H9 (cell line): Measurements from ENCODE around the gene CD53. TPM values are rescaled to one million over a fixed set of nuclear protein-coding genes. Genes with fewer than 3 reads are reported as not detected.

ENCODE experiments used
- DNase-seq: peaks from one replicate; pipeline ENCODE4 v3.0.0-alpha.2; 2017
- H2AFZ ChIP-seq: one replicate; pipeline ENCODE4 v1.6.1; 2013; ENCODE audit warnings: mild to moderate bottlenecking, low read length, control low read depth, moderate library complexity
- H2AK5ac ChIP-seq: 2 replicates; pipeline ENCODE4 v1.6.1; 2013; ENCODE audit warnings: low read length, control low read depth, mixed read lengths; ENCODE audit not compliant: insufficient read length
- H2BK120ac ChIP-seq: one replicate; pipeline ENCODE4 v1.6.1; 2013; ENCODE audit warnings: low read depth, mild to moderate bottlenecking, low read length, control low read depth, inconsistent platforms; ENCODE audit not compliant: poor library complexity, severe bottlenecking
- H2BK12ac ChIP-seq: 2 replicates; pipeline ENCODE4 v1.6.1; 2013; ENCODE audit warnings: low read length, control low read depth, mixed read lengths, low read depth; ENCODE audit not compliant: insufficient read length
- H2BK15ac ChIP-seq: 2 replicates; pipeline ENCODE4 v1.6.1; 2013; ENCODE audit warnings: low read depth, low read length, control low read depth
- H2BK20ac ChIP-seq: one replicate; pipeline ENCODE4 v1.6.1; 2013; ENCODE audit warnings: low read depth, mild to moderate bottlenecking, low read length, control low read depth, inconsistent platforms; ENCODE audit not compliant: poor library complexity, severe bottlenecking
- H2BK5ac ChIP-seq: 2 replicates; pipeline ENCODE4 v1.6.1; 2013; ENCODE audit warnings: low read length, control low read depth, mixed read lengths; ENCODE audit not compliant: insufficient read length
- H3K14ac ChIP-seq: 2 replicates; pipeline ENCODE4 v1.6.1; 2013; ENCODE audit warnings: low read length, control low read depth; ENCODE audit not compliant: insufficient read depth
- H3K18ac ChIP-seq: 2 replicates; pipeline ENCODE4 v1.6.1; 2013; ENCODE audit warnings: low read depth, mild to moderate bottlenecking, mixed read lengths, low read length, control low read depth; ENCODE audit not compliant: insufficient read length
- H3K23ac ChIP-seq: 2 replicates; pipeline ENCODE4 v1.6.1; 2013; ENCODE audit warnings: low read length, control low read depth, mixed read lengths, low read depth; ENCODE audit not compliant: insufficient read length
- H3K23me2 ChIP-seq: 2 replicates; pipeline ENCODE4 v1.6.1; 2013; ENCODE audit warnings: low read depth, mild to moderate bottlenecking, mixed read lengths, low read length, control low read depth; ENCODE audit not compliant: insufficient read length, poor library complexity, severe bottlenecking
- H3K27ac ChIP-seq: 2 replicates; pipeline ENCODE4 v1.5.1; 2013; ENCODE audit warnings: low read length, control low read depth, mixed read lengths, low read depth; ENCODE audit not compliant: insufficient read length
- H3K27me3 ChIP-seq: 2 replicates; pipeline ENCODE4 v1.6.1; 2013; ENCODE audit warnings: low read length, control low read depth, inconsistent platforms; ENCODE audit not compliant: insufficient read depth
- H3K4ac ChIP-seq: 2 replicates; pipeline ENCODE4 v1.6.1; 2013; ENCODE audit warnings: low read depth, mild to moderate bottlenecking, control low read depth, inconsistent platforms, low read length, moderate library complexity
- H3K4me1 ChIP-seq: 2 replicates; pipeline ENCODE4 v1.6.1; 2013; ENCODE audit warnings: low read length, control low read depth, inconsistent platforms; ENCODE audit not compliant: insufficient read depth
- H3K4me2 ChIP-seq: 2 replicates; pipeline ENCODE4 v1.6.1; 2013; ENCODE audit warnings: low read length, control low read depth, mixed read lengths; ENCODE audit not compliant: insufficient read length, insufficient read depth
- H3K56ac ChIP-seq: 2 replicates; pipeline ENCODE4 v1.6.1; 2013; ENCODE audit warnings: low read depth, mild to moderate bottlenecking, mixed read lengths, low read length, control low read depth; ENCODE audit not compliant: insufficient read length
- H3K79me1 ChIP-seq: 2 replicates; pipeline ENCODE4 v1.6.1; 2013; ENCODE audit warnings: low read depth, mild to moderate bottlenecking, moderate library complexity, low read length, control low read depth, inconsistent platforms; ENCODE audit not compliant: insufficient read depth, poor library complexity, severe bottlenecking
- H3K79me2 ChIP-seq: 2 replicates; pipeline ENCODE4 v1.6.1; 2013; ENCODE audit warnings: low read length, control low read depth, inconsistent platforms; ENCODE audit not compliant: insufficient read depth
- H3K9ac ChIP-seq: 2 replicates; pipeline ENCODE4 v1.6.1; 2013; ENCODE audit warnings: low read length, control low read depth, mixed read lengths; ENCODE audit not compliant: insufficient read length; ENCODE audit errors: extremely low read depth
- H3K9me3 ChIP-seq: one replicate; pipeline ENCODE4 v1.6.1; 2013; ENCODE audit warnings: low read depth, low read length, inconsistent platforms; ENCODE audit not compliant: control insufficient read depth
- H3T11ph ChIP-seq: one replicate; pipeline ENCODE4 v1.6.1; 2013; ENCODE audit warnings: mild to moderate bottlenecking, low read length, control low read depth, inconsistent platforms
- H4K20me1 ChIP-seq: one replicate; pipeline ENCODE4 v1.6.1; 2013; ENCODE audit not compliant: control insufficient read depth, insufficient read length, insufficient read depth
- H4K5ac ChIP-seq: 2 replicates; pipeline ENCODE4 v1.6.1; 2013; ENCODE audit warnings: low read depth, mild to moderate bottlenecking, mixed read lengths, low read length, control low read depth; ENCODE audit not compliant: insufficient read length
- H4K8ac ChIP-seq: replicated peaks from 2 replicates; pipeline ENCODE4 v1.6.1; 2013; ENCODE audit warnings: low read length, control low read depth, mixed read lengths, low read depth; ENCODE audit not compliant: insufficient read length
- H4K91ac ChIP-seq: 2 replicates; pipeline ENCODE4 v1.6.1; 2013; ENCODE audit warnings: low read depth, mild to moderate bottlenecking, moderate library complexity, mixed read lengths, low read length, control low read depth; ENCODE audit not compliant: insufficient read length
- H3K27ac Mint-ChIP-seq, 3 experiments: 2 replicates in 2 of 3; 3 replicates in 1 of 3; pipeline ENCODE4 v1.8.0; 2020 to 2021; ENCODE audit warnings: mixed read lengths in 3 of 3, mild to moderate bottlenecking in 1 of 3, moderate library complexity in 1 of 3
- H3K27me3 Mint-ChIP-seq: 2 replicates; pipeline ENCODE4 v1.8.0; 2021; ENCODE audit warnings: low read depth, mild to moderate bottlenecking, moderate library complexity, mixed read lengths
- H3K36me3 Mint-ChIP-seq, 3 experiments: 2 replicates in 2 of 3; 3 replicates in 1 of 3; pipeline ENCODE4 v1.8.0; 2020 to 2021; ENCODE audit warnings: low read depth in 3 of 3, mixed read lengths in 3 of 3; ENCODE audit not compliant: insufficient read depth in 1 of 3
- H3K4me1 Mint-ChIP-seq, 2 experiments: 2 replicates each; pipeline ENCODE4 v1.8.0; 2020; ENCODE audit warnings: mixed read lengths in 2 of 2
- H3K4me3 Mint-ChIP-seq, 2 experiments: 2 replicates in 1 of 2; 3 replicates in 1 of 2; pipeline ENCODE4 v1.8.0; 2020 to 2021; ENCODE audit warnings: mild to moderate bottlenecking in 2 of 2, mixed read lengths in 2 of 2, moderate library complexity in 1 of 2
- H3K9me3 Mint-ChIP-seq, 2 experiments: 2 replicates in 1 of 2; 3 replicates in 1 of 2; pipeline ENCODE4 v1.8.0; 2020; ENCODE audit warnings: mild to moderate bottlenecking in 2 of 2, mixed read lengths in 2 of 2, moderate library complexity in 1 of 2
- CTCF ChIP-seq: fragments of 200-600 bp; sonication (generic); conservative IDR thresholded peaks from 3 replicates; pipeline ENCODE4 v1.8.0; 2021; ENCODE audit warnings: antibody characterized with exemption, mild to moderate bottlenecking
- WGBS: extraction: QIAGEN DNeasy Blood & Tissue Kit; methylation state at CpG from one replicate; pipeline ENCODE4 v1.1.7; 2013; ENCODE audit warnings: missing lambda C conversion rate, low lambda C conversion rate, mixed read lengths; ENCODE audit not compliant: insufficient read length; ENCODE audit errors: extremely low coverage; 5-methylcytosine and 5-hydroxymethylcytosine counted together
- long read RNA-seq: library from polyadenylated mRNA; unstranded; transcript quantifications from one replicate; pipeline ENCODE4 v2.0.0, GENCODE V29; 2020
- total RNA-seq: library from RNA; stranded (reverse); gene quantifications from 2 replicates; pipeline ENCODE4 v1.2.1, GENCODE V29; 2021

The CD53 gene
- 0.15 and 0.31 TPM in 2 replicates for total RNA-seq
- long read RNA-seq, partial matches to known transcripts = 0 of 3 reads
- long read RNA-seq, other reads (novel, unspliced or antisense) = 0 of 3 reads

- no peak within 1 kb of the TSS for H3K56ac ChIP-seq
- H3T11ph ChIP-seq = no peak within 1 kb of the TSS
- H2BK20ac ChIP-seq = no peak within 1 kb of the TSS
- no peak within 1 kb of the TSS for H3K4ac ChIP-seq
- H3K9me3 Mint-ChIP-seq = peaks cover 15 to 32% of the 10 kb centered on the region in 2 experiments; a peak in 4 of 5 replicates
- H3K79me1 ChIP-seq = no peaks in the 10 kb centered on the region
- no peak within 1 kb of the TSS for H3K18ac ChIP-seq
- H2AFZ ChIP-seq = no peak within 1 kb of the TSS
- no peak for DNase-seq
- H4K20me1 ChIP-seq = no peaks in the 10 kb centered on the region
- no peak within 1 kb of the TSS for H3K14ac ChIP-seq
- no peak within 1 kb of the TSS for H3K23ac ChIP-seq
- no peaks in the 10 kb centered on the region for H3K23me2 ChIP-seq
- no peak within 1 kb of the TSS for H3K9ac ChIP-seq
- no peak within 1 kb of the TSS for H2BK15ac ChIP-seq
- H4K8ac ChIP-seq = no peak within 1 kb of the TSS
- H3K27ac Mint-ChIP-seq = no peak within 1 kb of the TSS
- no peak within 1 kb of the TSS for H4K5ac ChIP-seq
- no peak within 1 kb of the TSS for H4K91ac ChIP-seq
- H3K4me2 ChIP-seq = no peak within 1 kb of the TSS
- no peaks in the 10 kb centered on the region for H3K27me3 ChIP-seq
- no peak within 1 kb of the TSS for H2BK5ac ChIP-seq
- TF ChIP-seq CTCF = no peak
- H2BK12ac ChIP-seq = no peak within 1 kb of the TSS
- H3K27ac ChIP-seq = no peak within 1 kb of the TSS
- H3K4me3 Mint-ChIP-seq = no peak within 1 kb of the TSS
- H3K27me3 Mint-ChIP-seq = no peaks in the 10 kb centered on the region; the same call in 1 of the 2 replicates
- no peak within 1 kb of the TSS for H2BK120ac ChIP-seq
- no peaks in the 10 kb centered on the region for H3K36me3 Mint-ChIP-seq
- no CpG with 5 or more reads among the region's 11 CpGs for WGBS
- no peak within 1 kb of the TSS for H2AK5ac ChIP-seq
- H3K9me3 ChIP-seq = no peaks in the 10 kb centered on the region
- no peaks in the 10 kb centered on the region for H3K79me2 ChIP-seq
- H3K4me1 Mint-ChIP-seq = peaks cover 10% of the 10 kb centered on the region in 2 experiments
- H3K4me1 ChIP-seq = peaks cover 2% of the 10 kb centered on the region; the same call in 1 of the 2 replicates
Measured at GRCh38 chr1:110872745-110873720, at the start of gene CD53. Gene CD53, plus strand, starts transcription at chr1:110873148. Its CDS starts 18,261 bp downstream, at chr1:110891409.
